Adrenal gland (tissue), 12 donors: ENCODE measurements around the gene TMEM132D. TPM values are rescaled to one million over a fixed set of nuclear protein-coding genes. Genes with fewer than 3 reads are reported as not detected.

Experiments
- DNase-seq, 7 donors: peaks; one replicate each; pipeline ENCODE4 v3.0.0-alpha.2; 2019 to 2020
- H3K27ac ChIP-seq, 5 donors: fragments of 200-600 bp; sonication (generic) in 4 of 5; 1 replicate in 3 of 5; 2 replicates in 2 of 5; pipeline versions ENCODE4 v1.5.1 to v1.8.0; 2016 to 2020; ENCODE audit warnings: mild to moderate bottlenecking in 1 of 5
- H3K27me3 ChIP-seq: fragments of 200-600 bp; 2 replicates; pipeline ENCODE4 v1.8.0; 2021
- H3K36me3 ChIP-seq, 2 donors: fragments of 200-600 bp; replicated peaks in 1 of 2; 1 replicate in 1 of 2; 2 replicates in 1 of 2; pipeline versions ENCODE4 v1.5.1 to v1.8.0; 2018 to 2022
- H3K4me1 ChIP-seq, 2 donors: fragments of 200-600 bp; replicated peaks in 1 of 2; 1 replicate in 1 of 2; 2 replicates in 1 of 2; pipeline versions ENCODE4 v1.5.1 to v1.8.0; 2018 to 2021
- H3K4me3 ChIP-seq, 4 donors: fragments of 200-600 bp; sonication (generic) in 3 of 4; one replicate each; pipeline ENCODE4 v1.5.1; 2016 to 2018
- H3K9me3 ChIP-seq, 3 donors: fragments of 200-600 bp; sonication (generic) in 1 of 3; replicated peaks in 1 of 3; 1 replicate in 2 of 3; 2 replicates in 1 of 3; pipeline versions ENCODE4 v1.5.1 to v1.8.0; 2016 to 2021
- POLR2A ChIP-seq, 2 donors: fragments of 450-650 bp; IDR thresholded peaks; one replicate each; pipeline ENCODE4 v1.6.1; 2017; ENCODE audit warnings: antibody characterized with exemption in 2 of 2, mild to moderate bottlenecking in 2 of 2, moderate library complexity in 1 of 2
- WGBS, 4 donors: extraction: QIAGEN DNeasy Blood & Tissue Kit in 2 of 4; methylation state at CpG; one replicate each; pipeline versions ENCODE4 v1.1.5 to v1.1.7; 2013 to 2017; 5-methylcytosine and 5-hydroxymethylcytosine counted together
- intact Hi-C, 2 donors: fragments of 100-400 bp; cut with DNase I; formaldehyde crosslinking; loops; one replicate each; pipeline versions ENCODE4 v1.14.1 to v1.15.0; 2022 to 2023
- polyA plus RNA-seq, 3 donors: library from polyadenylated mRNA; stranded (reverse); fragments of 200-250 nt in 2 of 3; fragments of 350-450 nt in 1 of 3; fragmentation: Illumina TruSeq in 1 of 3; extraction: RNeasy Lipid Tissue Mini Kit (QIAGEN cat#74804) in 1 of 3; gene quantifications; one replicate each; pipeline ENCODE4 v1.2.3, GENCODE V29; 2013 to 2014
- total RNA-seq, 9 donors: library from RNA; depleted of rRNA in 4 of 9; stranded (reverse); fragments of >200 nt in 4 of 9; fragments of 120-200 nt in 1 of 9; fragmentation: NEBNext Ultra II Directional in 1 of 9; extraction: Animal tissue kit (Norgen Biotek cat#: 25700) in 1 of 9; gene quantifications; one replicate each; pipeline versions ENCODE4 v1.1.0 to v1.2.4, GENCODE V29; 2013 to 2023
- TF ChIP-seq, protein P1 (sequence below), 6 experiments: fragments of 450-650 bp in 4 of 6; fragments of 200-600 bp in 2 of 6; sonication (generic) in 1 of 6; IDR thresholded peaks; 1 replicate in 5 of 6; 2 replicates in 1 of 6; pipeline versions ENCODE4 v1.5.1 to v1.8.0; 2016 to 2021; ENCODE audit warnings: antibody characterized with exemption in 6 of 6, mild to moderate bottlenecking in 2 of 6, moderate library complexity in 1 of 6
- donor health status: healthy with polysubstance abuse.
- donor health status: Bipolar disorder and iron deficiency.
- donor health status: DM: yes; HTN: yes; CAD: no.
- donor health status: DM: no; HTN: no; CAD: no.
- donor health status: DM: no; HTN: no; CAD: no.
- donor health status: DM: yes; HTN: yes; CAD: no.

Gene TMEM132D
- total and polyA plus RNA-seq, 12 donors: 0.03 to 0.83 (median 0.35) TPM; not detected in 8

DNA sequence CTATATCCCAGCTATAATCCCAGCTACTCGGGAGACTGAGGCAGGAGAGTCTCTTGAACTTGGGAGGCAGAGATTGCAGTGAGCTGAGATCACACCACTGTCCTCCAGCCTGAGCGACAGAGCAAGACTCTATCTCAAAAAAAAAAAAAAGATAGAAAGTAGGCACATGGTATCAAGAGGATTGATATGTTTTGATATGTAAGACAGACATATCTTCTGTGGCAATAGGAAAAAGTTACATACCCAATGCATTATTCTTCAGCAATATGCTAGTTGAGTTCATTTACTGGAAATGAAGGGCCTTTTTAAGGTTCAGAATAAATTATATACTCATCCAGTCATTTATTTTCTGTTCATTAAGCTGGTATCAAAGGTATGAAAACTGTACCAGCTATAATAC, 657.2 kb downstream of the TMEM132D start:
- Histone ChIP-seq H3K9me3 (no peaks in the 10 kb centered on the region), H3K27ac (no peak overlapping the region), H3K27me3 (no peaks in the 10 kb centered on the region), H3K4me1 (no peaks in the 10 kb centered on the region), H3K36me3 (no peaks in the 10 kb centered on the region), H3K4me3 (no peak overlapping the region)
- WGBS, 4 donors: 62 to 81% (median 69%) methylated on average over 2 of the region's 2 CpGs
- intact Hi-C loops: no loop called here
- TF ChIP-seq, protein P1, sequence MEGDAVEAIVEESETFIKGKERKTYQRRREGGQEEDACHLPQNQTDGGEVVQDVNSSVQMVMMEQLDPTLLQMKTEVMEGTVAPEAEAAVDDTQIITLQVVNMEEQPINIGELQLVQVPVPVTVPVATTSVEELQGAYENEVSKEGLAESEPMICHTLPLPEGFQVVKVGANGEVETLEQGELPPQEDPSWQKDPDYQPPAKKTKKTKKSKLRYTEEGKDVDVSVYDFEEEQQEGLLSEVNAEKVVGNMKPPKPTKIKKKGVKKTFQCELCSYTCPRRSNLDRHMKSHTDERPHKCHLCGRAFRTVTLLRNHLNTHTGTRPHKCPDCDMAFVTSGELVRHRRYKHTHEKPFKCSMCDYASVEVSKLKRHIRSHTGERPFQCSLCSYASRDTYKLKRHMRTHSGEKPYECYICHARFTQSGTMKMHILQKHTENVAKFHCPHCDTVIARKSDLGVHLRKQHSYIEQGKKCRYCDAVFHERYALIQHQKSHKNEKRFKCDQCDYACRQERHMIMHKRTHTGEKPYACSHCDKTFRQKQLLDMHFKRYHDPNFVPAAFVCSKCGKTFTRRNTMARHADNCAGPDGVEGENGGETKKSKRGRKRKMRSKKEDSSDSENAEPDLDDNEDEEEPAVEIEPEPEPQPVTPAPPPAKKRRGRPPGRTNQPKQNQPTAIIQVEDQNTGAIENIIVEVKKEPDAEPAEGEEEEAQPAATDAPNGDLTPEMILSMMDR (IDR thresholded peaks at IDR 0.05): no peak
- TF ChIP-seq POLR2A (IDR thresholded peaks at IDR 0.05): no peak
- DNase-seq: no peak

DNA sequence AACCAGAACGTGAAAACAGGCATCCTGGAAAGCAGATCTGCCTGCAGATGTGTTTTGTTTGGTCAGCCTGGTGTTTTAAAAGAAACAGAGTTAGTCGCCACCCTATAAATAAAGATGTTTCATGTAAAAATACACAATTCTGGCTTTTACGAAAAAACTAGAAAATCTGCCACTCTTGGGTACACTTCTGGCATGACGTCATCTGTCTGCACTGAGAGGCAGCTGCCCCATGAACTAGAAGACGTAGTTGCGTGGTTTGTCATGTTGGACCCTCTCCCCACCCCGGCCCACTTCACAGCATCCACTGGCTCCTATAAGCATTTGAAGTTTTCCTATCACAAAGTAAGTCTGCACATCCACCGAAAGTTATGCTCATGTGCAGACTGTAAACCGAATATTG, 658.1 kb downstream of the TMEM132D start:
- H3K4me1 ChIP-seq: no peaks in the 10 kb centered on the region
- 74 to 81% (median 75%) methylated on average over 9 of the region's 9 CpGs for WGBS, 4 donors

DNA sequence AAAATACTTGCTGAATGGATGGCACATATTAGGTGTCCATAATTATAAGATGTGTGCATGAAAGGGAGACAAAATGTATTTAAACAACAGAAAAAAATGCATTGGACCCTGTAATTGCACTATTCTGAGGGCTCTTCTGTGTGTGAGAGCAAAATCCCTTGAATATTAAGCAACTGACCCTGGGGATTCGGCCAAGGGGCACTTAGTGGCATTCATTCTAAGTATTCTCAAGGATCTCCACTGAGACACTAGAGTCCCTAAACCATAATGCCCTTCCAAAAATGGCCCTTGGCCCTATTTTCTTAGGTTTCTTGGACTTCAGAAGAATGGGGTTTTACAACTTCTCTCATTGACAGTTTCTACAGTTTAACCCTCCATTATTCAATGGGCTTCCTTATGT, 662.0 kb downstream of the TMEM132D start:
- Histone ChIP-seq H3K27ac (no peak overlapping the region), H3K4me3 (no peak overlapping the region), H3K36me3 (no peaks in the 10 kb centered on the region), H3K9me3 (no peaks in the 10 kb centered on the region), H3K4me1 (no peaks in the 10 kb centered on the region), H3K27me3 (no peaks in the 10 kb centered on the region)
- DNase-seq: no peak
- TF ChIP-seq POLR2A (IDR thresholded peaks at IDR 0.05): no peak
- TF ChIP-seq, protein P1 (IDR thresholded peaks at IDR 0.05): no peak
- intact Hi-C loops: no loop called here
- WGBS, 4 donors: 36 to 62% (median 41%) methylated on average over 1 of the region's 1 CpG

More for the DNA sequence above, 658.1 kb downstream of the TMEM132D start:
- H3K36me3 ChIP-seq: no peaks in the 10 kb centered on the region
- TF ChIP-seq POLR2A (IDR thresholded peaks at IDR 0.05): no peak
- H3K4me3 ChIP-seq: no peak overlapping the region
- no peak overlapping the region for H3K27ac ChIP-seq
- intact Hi-C loops: no loop called here
- no peaks in the 10 kb centered on the region for H3K9me3 ChIP-seq
- no peak for DNase-seq
- no peaks in the 10 kb centered on the region for H3K27me3 ChIP-seq

DNA sequence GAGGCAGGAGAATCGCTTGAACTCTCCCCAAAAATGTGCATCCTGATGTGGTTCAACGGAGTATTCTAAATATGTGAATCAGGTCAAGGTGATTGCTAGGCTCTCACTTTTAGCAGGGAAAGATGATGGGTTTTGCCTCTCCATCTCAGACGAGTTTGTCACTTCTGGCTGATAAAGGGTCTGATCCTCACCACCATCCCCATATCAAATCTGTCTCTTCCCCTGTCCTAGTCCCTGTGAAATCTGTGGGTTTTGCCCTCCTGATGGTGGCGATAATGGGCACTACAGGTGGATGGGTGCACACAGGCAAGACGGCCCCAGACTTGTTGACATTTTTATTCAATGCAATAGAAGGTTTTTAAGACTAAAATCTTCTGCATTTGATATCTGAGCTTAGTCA, 665.9 kb downstream of the TMEM132D start:
- Histone ChIP-seq H3K9me3 (no peaks in the 10 kb centered on the region), H3K27me3 (no peaks in the 10 kb centered on the region), H3K4me1 (no peaks in the 10 kb centered on the region), H3K36me3 (no peaks in the 10 kb centered on the region), H3K27ac (no peak overlapping the region), H3K4me3 (no peak overlapping the region)
- WGBS, 4 donors: 59 to 86% (median 72%) methylated on average over 5 of the region's 5 CpGs
- intact Hi-C loops: no loop called here
- DNase-seq: no peak
- no peak for TF ChIP-seq POLR2A (IDR thresholded peaks at IDR 0.05)
- TF ChIP-seq, protein P1 (IDR thresholded peaks at IDR 0.05): no peak

DNA sequence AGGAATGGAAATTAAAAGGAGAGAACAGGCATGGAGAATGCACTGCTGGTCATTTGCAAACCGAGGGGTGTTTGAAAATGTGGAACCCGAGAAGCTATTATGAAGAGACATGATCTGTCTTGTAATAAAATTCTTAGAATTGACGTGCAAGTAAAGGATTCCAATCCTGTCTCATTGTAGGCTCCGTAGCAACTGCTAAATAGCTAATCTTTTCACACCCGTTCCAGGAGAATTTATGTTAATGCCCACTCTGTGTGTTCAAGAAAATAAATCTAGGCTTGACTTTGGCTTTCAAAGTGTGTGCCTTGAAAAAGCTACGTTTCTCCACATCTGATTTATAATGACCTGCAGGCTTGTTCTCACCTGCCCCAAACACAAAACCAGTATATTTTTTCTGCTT, 669.6 kb downstream of the TMEM132D start:
- WGBS, 4 donors: 44 to 55% (median 47%) methylated on average over 6 of the region's 6 CpGs
- DNase-seq: no peak

More for the DNA sequence above, 669.6 kb downstream of the TMEM132D start:
- Histone ChIP-seq H3K9me3 (no peaks in the 10 kb centered on the region), H3K27me3 (no peaks in the 10 kb centered on the region), H3K4me3 (no peak overlapping the region), H3K36me3 (no peaks in the 10 kb centered on the region), H3K27ac (no peak overlapping the region), H3K4me1 (no peaks in the 10 kb centered on the region)
- TF ChIP-seq, protein P1 (IDR thresholded peaks at IDR 0.05): no peak
- intact Hi-C loops: no loop called here
